ENCODE results near the gene LPIN1. TPM values are rescaled to one million over a fixed set of nuclear protein-coding genes. Genes with fewer than 3 reads are reported as not detected.

The LPIN1 gene
- total RNA-seq, 6 experiments from 2014 or later, result 17.5 to 22.9 (median 20.7) TPM

DNA sequence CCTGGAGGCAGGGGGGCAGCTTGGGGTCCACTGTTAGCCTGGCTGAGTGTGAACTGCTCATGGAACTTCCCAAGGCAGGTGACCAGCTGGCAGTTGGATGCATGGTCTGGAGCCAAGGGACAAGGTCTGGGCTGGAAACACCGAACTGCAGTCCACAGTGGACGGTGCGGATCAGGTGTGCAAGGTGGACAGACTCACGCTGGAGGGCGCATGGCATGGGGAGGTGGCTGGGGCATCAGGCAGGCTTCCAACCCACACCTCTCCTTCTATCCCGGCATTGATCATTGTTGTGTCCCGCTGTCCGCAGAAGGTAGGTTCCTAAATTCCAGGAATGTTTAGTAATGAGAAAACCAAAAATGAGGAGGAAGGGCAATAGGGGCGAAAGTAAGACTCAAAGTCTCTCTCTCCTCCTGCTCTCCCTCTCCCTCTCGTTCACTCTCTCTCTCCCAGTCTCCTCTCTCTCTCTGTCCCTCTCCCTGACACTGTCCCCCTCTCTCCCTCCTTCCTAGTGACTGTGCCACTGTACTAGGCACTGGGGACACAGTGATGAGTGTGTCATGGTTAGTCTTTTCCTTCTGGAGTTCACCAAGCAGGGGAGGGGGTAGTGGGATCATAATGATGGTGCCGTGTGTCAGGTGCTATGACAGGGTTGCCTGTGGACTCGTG, 30.3 kb upstream of the LPIN1 start:
- no peaks in the 10 kb centered on the region for H3K9me3 Mint-ChIP-seq
- no peak overlapping the region for H3K4me3 Mint-ChIP-seq
- no peak overlapping the region for H3K27ac Mint-ChIP-seq
- H3K36me3 Mint-ChIP-seq (ENCODE audit: low read depth), result no peaks in the 10 kb centered on the region
- DNase-seq, result no peak
- H3K4me1 Mint-ChIP-seq (ENCODE audit: low read depth), result peaks cover 5% of the 10 kb centered on the region; the same call in 1 of the 2 replicates
- peaks cover 45% of the 10 kb centered on the region for H3K27me3 Mint-ChIP-seq (ENCODE audit: insufficient read depth)
- TF ChIP-seq, protein P1, sequence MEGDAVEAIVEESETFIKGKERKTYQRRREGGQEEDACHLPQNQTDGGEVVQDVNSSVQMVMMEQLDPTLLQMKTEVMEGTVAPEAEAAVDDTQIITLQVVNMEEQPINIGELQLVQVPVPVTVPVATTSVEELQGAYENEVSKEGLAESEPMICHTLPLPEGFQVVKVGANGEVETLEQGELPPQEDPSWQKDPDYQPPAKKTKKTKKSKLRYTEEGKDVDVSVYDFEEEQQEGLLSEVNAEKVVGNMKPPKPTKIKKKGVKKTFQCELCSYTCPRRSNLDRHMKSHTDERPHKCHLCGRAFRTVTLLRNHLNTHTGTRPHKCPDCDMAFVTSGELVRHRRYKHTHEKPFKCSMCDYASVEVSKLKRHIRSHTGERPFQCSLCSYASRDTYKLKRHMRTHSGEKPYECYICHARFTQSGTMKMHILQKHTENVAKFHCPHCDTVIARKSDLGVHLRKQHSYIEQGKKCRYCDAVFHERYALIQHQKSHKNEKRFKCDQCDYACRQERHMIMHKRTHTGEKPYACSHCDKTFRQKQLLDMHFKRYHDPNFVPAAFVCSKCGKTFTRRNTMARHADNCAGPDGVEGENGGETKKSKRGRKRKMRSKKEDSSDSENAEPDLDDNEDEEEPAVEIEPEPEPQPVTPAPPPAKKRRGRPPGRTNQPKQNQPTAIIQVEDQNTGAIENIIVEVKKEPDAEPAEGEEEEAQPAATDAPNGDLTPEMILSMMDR (IDR thresholded peaks at IDR 0.05), result no peak

DNA sequence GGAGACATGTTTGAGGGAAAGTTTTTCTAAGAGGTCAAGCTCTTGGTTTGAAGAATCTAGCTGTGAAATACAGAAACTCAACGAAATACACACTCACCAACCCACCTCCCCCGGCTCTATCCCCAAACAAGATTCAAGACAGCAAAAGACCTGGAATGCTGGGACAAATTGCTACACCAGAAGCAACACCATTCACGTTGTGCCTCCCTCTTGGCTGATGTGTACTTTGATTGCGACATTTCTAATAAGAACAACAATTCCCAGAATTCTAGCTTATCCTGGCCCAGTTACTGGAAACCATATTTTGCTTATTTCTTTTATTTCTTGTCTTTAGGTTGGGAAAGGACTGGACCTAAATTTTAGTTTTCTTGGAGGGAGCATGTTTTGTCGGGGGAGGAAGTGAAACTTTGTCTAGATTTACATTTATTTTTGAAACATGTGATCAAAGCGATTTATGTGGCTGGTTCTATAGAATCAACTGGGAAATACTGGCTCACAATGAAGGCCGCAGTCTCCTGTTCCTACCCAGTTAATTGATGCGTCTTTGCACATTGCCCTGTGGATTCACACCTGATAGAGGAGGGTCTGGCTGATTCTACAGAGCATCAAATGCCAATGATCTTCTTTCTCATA, 29.6 kb upstream of the LPIN1 start:
- no peak overlapping the region for H3K27ac Mint-ChIP-seq
- TF ChIP-seq, protein P1 (IDR thresholded peaks at IDR 0.05), result no peak
- no peak overlapping the region for H3K4me3 Mint-ChIP-seq
- DNase-seq, result peak; percentile 3
- H3K36me3 Mint-ChIP-seq (ENCODE audit: low read depth), result no peaks in the 10 kb centered on the region
- peaks cover 5% of the 10 kb centered on the region; the same call in 1 of the 2 replicates for H3K4me1 Mint-ChIP-seq (ENCODE audit: low read depth)
- no peaks in the 10 kb centered on the region for H3K9me3 Mint-ChIP-seq
- H3K27me3 Mint-ChIP-seq (ENCODE audit: insufficient read depth), result peaks cover 51% of the 10 kb centered on the region

DNA sequence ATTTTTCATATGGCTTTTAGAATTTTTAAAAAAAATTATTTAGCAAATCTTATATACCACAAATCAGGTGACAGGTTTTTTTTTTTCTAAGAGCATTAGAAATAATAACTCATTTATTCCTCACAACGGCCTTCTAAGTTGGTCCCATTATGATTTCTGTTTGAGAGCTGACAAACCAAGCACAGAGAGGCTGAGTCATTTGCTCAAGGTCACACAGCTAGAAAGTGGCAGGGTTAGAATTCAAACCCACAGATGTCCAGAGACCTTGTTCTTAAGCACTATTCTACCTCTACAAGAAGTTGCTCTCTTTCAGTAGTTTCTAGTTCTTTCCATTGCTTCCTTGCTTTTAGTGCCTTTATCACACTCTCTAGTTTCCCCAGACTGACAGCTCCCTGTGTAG, 28.8 kb upstream of the LPIN1 start:
- H3K4me1 Mint-ChIP-seq (ENCODE audit: low read depth), result no peaks in the 10 kb centered on the region; the same call in 1 of the 2 replicates
- no peaks in the 10 kb centered on the region for H3K9me3 Mint-ChIP-seq
- no peaks in the 10 kb centered on the region for H3K36me3 Mint-ChIP-seq (ENCODE audit: low read depth)

DNA sequence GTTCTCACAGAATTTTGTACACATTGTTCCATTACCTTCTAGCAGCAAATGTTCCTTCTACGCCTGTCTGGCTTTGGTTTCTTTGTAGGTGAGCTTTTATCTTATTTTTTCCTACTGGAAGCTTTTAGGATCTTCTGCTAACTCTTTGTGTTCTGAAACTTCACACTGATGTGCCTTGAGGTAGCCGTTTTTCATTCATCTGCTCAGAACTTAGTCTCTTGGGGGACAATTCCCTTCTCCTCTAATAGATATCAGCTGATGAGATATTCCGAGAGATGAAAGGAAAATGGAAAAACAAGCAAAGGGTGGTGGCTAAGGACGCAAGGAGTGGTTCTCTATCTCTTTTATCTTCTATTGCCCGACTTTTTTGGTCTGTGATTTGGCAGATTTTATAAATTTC, 27.8 kb upstream of the LPIN1 start:
- TF ChIP-seq, protein P1 (IDR thresholded peaks at IDR 0.05), result no peak
- Mint-ChIP-seq H3K4me1 (ENCODE audit: low read depth) (no peaks in the 10 kb centered on the region), H3K36me3 (ENCODE audit: low read depth) (no peaks in the 10 kb centered on the region), H3K27me3 (ENCODE audit: insufficient read depth) (peaks cover 59% of the 10 kb centered on the region), H3K27ac (no peak overlapping the region), H3K4me3 (no peak overlapping the region), H3K9me3 (no peaks in the 10 kb centered on the region)
- no peak for DNase-seq

More for the DNA sequence above, 28.8 kb upstream of the LPIN1 start:
- peaks cover 57% of the 10 kb centered on the region for H3K27me3 Mint-ChIP-seq (ENCODE audit: insufficient read depth)
- H3K4me3 Mint-ChIP-seq, result no peak overlapping the region
- H3K27ac Mint-ChIP-seq, result no peak overlapping the region
- no peak for DNase-seq
- TF ChIP-seq, protein P1 (IDR thresholded peaks at IDR 0.05), result no peak

DNA sequence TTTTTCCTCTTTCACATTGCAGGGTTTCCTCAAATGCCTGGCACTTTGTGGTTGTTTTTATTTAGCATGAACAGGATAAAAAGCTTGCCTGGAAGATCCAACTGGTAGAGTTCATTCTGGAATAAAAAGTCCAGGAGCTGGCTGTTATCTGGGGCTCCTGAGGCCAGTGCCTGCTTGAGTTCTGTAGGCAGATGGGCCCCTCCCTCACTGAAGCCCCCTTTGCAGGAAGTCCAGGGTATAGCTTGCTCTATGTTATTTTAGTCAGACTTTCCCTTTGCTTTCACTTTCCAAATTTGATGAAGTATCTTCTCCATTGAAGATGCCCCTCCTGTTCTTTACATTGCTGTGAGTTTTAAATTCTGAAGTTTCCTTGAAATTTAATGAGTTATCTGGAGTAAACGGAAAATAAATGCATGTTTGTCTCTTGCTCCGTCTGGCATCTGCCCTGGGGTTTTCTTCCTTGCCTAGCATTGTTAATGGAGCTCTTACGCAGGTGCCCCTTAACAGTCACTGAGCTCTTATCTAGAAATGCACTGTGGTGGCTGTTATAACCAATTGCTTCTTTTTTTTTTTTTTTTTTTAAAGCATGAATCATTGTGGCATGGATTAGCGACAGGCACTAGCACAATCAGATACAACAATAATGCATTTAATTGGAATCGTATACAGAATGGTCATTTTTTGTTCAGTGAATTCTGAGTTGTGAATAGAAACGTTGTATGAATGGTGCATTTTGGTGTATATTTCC, 27.0 kb upstream of the LPIN1 start:
- DNase-seq, result no peak
- TF ChIP-seq, protein P1 (IDR thresholded peaks at IDR 0.05), result no peak
- no peaks in the 10 kb centered on the region for H3K4me1 Mint-ChIP-seq (ENCODE audit: low read depth)
- H3K36me3 Mint-ChIP-seq (ENCODE audit: low read depth), result no peaks in the 10 kb centered on the region
- H3K4me3 Mint-ChIP-seq, result no peak overlapping the region
- H3K27me3 Mint-ChIP-seq (ENCODE audit: insufficient read depth), result peaks cover 61% of the 10 kb centered on the region
- no peaks in the 10 kb centered on the region for H3K9me3 Mint-ChIP-seq
- H3K27ac Mint-ChIP-seq, result no peak overlapping the region
